HL-60 (cell line): Measurements from ENCODE around the gene PTS.

ENCODE experiments used
- DNase-seq, 2 experiments: peaks; one replicate each; pipeline ENCODE4 v3.0.0-alpha.2; 2010 to 2020; ENCODE audit warnings: low read depth in 1 of 2, low spot score in 1 of 2
- H3K27ac ChIP-seq: fragments of 250-450 bp; sonication (Bioruptor Pico); replicated peaks from 2 replicates; pipeline ENCODE4 v1.5.1; 2020; ENCODE audit warnings: mild to moderate bottlenecking, moderate library complexity
- H3K27me3 ChIP-seq: fragments of 250-450 bp; sonication (Bioruptor Pico); 2 replicates; pipeline ENCODE4 v1.5.1; 2021; ENCODE audit warnings: mild to moderate bottlenecking, moderate library complexity; ENCODE audit not compliant: insufficient read depth, poor library complexity, severe bottlenecking
- H3K4me3 ChIP-seq: replicated peaks from 2 replicates; pipeline ENCODE4 v1.5.1; 2011; ENCODE audit warnings: mild to moderate bottlenecking, control low read depth, low read length; ENCODE audit not compliant: insufficient read depth
- CTCF ChIP-seq: IDR thresholded peaks from one replicate; pipeline ENCODE4 v1.5.1; 2011; ENCODE audit warnings: low read length, control low read depth, inconsistent platforms; ENCODE audit not compliant: insufficient read depth
- GABPA ChIP-seq: IDR thresholded peaks from 2 replicates; pipeline ENCODE4 v1.6.1; 2012; ENCODE audit warnings: low read depth
- POLR2AphosphoS5 ChIP-seq: IDR thresholded peaks from 2 replicates; pipeline ENCODE4 v1.6.1; 2012; ENCODE audit warnings: low read depth
- REST ChIP-seq: IDR thresholded peaks from 2 replicates; pipeline ENCODE4 v1.6.1; 2012; ENCODE audit warnings: low read depth; ENCODE audit not compliant: insufficient replicate concordance
- SPI1 ChIP-seq: IDR thresholded peaks from 2 replicates; pipeline ENCODE4 v1.6.1; 2012; ENCODE audit warnings: low read depth, mild to moderate bottlenecking, borderline replicate concordance

The PTS gene

GRCh38 chr11:112235750-112236390 lies 9.6 kb downstream of the PTS start:
- TF ChIP-seq CTCF (no peak), GABPA (no peak), SPI1 (no peak), REST (no peak), POLR2AphosphoS5 (no peak)
- Histone ChIP-seq H3K27me3 (no peaks in the 10 kb centered on the region), H3K4me3 (no peak overlapping the region), H3K27ac (no peak overlapping the region)
- no peak for DNase-seq

GRCh38 chr11:112237451-112237850 lies 11.2 kb downstream of the PTS start:
- Histone ChIP-seq H3K27me3 (no peaks in the 10 kb centered on the region), H3K4me3 (no peak overlapping the region), H3K27ac (no peak overlapping the region)
- DNase-seq = no peak
- no peak for TF ChIP-seq POLR2AphosphoS5
- no peak for TF ChIP-seq GABPA
- TF ChIP-seq SPI1 = no peak
- no peak for TF ChIP-seq REST
- no peak for TF ChIP-seq CTCF

- TF ChIP-seq POLR2AphosphoS5 = no peak
- DNase-seq = no peak
Measured at GRCh38 chr11:112238041-112238440, 11.8 kb downstream of the PTS start.

GRCh38 chr11:112241486-112241885 lies 15.3 kb downstream of the PTS start:
- Histone ChIP-seq H3K27me3 (no peaks in the 10 kb centered on the region), H3K4me3 (no peak overlapping the region), H3K27ac (no peak overlapping the region)
- TF ChIP-seq CTCF (no peak), REST (no peak), POLR2AphosphoS5 (no peak), GABPA (no peak), SPI1 (no peak)
- DNase-seq = no peak

More at GRCh38 chr11:112238041-112238440, 11.8 kb downstream of the PTS start:
- no peaks in the 10 kb centered on the region for H3K27me3 ChIP-seq
- no peak overlapping the region for H3K27ac ChIP-seq
- H3K4me3 ChIP-seq = no peak overlapping the region
